GM12801 (cell line): ENCODE results near the gene GNAI2.

ENCODE experiments used
- TF ChIP-seq, protein P1 (sequence below): IDR thresholded peaks from one replicate; pipeline ENCODE4 v1.5.1; 2011; ENCODE audit warnings: control low read depth; ENCODE audit not compliant: insufficient read length; ENCODE audit errors: extremely low read depth

GNAI2 gene

DNA sequence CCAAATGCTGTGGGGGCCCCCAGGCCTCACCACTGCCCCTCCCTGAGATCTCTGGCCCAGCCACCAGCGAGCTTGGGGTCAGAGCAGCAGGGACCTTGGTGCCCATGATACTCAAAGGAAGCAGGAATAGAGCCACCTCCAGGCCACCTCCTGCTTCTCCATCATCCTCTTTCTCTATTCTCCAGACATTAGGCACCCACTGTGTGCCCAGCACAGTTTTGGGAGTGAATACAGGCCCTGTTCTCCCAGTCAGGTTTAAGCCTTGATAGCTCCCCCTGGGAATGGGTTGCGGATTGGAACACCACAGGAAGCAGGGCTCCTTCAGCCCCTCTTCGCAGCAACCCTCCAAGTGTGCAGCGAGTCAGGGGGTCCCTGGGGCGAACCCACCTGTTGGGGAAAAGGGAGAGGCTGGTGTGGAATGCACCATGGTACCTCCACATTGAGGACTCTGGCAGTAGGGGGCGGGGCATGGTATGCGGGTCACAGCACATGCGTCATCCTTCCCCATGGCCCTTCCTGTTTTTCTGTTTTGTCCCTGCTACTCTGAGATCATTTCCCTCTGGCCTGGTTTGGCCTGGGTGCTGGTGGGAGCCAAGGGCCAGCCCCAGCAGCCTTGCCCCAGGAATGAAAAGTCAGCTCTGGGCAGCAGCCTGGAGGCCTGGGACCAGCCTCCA is 18.7 kb downstream of the GNAI2 start:
- TF ChIP-seq, protein P1, sequence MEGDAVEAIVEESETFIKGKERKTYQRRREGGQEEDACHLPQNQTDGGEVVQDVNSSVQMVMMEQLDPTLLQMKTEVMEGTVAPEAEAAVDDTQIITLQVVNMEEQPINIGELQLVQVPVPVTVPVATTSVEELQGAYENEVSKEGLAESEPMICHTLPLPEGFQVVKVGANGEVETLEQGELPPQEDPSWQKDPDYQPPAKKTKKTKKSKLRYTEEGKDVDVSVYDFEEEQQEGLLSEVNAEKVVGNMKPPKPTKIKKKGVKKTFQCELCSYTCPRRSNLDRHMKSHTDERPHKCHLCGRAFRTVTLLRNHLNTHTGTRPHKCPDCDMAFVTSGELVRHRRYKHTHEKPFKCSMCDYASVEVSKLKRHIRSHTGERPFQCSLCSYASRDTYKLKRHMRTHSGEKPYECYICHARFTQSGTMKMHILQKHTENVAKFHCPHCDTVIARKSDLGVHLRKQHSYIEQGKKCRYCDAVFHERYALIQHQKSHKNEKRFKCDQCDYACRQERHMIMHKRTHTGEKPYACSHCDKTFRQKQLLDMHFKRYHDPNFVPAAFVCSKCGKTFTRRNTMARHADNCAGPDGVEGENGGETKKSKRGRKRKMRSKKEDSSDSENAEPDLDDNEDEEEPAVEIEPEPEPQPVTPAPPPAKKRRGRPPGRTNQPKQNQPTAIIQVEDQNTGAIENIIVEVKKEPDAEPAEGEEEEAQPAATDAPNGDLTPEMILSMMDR = no peak

DNA sequence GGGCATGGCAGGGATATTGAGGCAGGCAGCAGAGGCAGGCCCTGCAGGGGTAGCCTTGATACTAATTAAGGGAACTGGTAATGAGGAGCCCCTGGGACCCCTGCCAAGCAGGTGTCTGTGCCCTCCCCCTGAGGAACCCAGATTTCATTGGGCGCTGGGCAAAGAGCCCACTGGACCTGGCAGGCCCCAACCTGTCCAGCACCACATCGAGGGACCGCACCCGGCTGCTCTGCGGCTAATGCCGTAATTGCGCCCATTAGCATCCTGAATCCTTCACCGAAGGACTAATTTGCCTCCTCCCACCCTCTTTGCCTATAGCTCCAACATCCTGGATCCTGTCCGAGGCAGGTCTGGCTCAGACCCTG is 19.2 kb downstream of the GNAI2 start:
- TF ChIP-seq, protein P1 = no peak

DNA sequence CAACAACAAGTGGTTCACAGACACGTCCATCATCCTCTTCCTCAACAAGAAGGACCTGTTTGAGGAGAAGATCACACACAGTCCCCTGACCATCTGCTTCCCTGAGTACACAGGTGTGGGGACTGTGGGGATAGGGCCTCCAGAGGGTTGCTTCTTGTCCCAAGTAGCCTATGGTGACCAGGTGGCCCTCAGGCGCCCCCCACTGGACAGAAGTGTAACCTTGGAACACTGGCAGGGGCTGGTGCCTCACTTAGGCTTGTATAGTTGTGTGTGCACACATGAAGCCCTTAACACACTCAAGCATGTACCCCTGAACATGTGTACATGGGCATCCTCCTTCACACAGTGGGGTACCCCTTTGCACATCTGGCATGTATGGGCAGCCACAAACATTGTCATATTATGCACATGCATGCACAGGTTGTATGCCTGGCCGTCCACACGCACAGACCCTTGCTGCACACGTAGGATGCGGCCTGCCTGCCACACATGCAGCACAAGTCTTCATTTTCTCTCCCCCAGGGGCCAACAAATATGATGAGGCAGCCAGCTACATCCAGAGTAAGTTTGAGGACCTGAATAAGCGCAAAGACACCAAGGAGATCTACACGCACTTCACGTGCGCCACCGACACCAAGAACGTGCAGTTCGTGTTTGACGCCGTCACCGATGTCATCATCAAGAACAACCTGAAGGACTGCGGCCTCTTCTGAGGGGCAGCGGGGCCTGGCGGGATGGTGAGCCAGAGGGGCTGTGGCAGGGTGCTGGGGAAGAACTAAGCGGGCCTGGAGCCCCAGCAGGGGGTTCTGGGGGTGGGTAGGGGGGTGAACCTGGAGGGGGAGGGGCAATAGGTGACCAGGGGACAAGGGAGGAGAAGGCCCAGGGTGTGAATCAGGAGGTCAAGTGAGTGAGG is 21.2 kb downstream of the GNAI2 start:
- TF ChIP-seq, protein P1 = no peak

DNA sequence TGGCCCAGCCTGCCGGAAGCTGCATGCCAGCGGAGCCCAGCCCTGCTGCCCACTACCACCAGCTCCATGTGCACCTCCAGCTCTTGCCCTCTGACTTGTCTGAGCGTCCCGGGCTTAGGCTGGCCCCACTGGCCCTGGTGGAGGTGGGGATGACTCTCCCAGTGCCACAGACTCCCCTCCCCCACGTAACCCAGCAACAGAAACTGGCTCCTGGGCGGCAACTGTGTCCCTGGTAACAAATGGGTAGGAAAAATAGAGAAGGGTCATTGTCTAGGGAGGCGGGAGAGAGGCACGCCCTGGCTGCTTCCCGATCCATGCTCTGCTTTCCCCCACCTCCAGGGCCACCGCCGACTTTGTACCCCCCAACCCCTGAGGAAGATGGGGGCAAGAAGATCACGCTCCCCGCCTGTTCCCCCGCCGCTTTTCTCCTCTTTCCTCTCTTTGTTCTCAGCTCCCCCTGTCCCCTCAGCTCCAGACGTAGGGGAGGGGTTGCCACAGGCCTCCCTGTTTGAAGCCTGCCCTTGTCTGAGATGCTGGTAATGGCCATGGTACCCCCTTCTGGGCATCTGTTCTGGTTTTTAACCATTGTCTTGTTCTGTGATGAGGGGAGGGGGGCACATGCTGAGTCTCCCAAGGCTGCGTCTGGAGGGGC is 22.2 kb downstream of the GNAI2 start:
- TF ChIP-seq, protein P1 = no peak

DNA sequence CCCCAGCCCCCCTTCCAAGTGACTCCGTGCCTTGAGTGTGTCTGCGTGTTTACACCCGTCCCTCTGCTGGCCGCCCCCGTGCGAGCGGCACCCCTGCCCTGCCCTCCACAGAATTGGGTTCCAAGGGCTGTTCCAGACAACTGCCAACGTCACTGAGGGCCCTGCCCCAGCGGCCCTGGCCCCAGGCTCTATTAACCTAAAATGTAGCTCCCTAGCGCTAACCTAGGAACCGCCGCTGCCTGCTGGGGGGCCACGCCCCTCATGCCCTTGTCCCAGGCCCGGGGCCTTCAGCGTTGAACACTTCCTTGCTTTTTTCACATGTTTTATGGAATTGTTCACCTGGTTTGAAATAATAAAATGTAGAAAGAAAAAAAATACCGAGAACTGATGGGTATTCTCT is 23.0 kb downstream of the GNAI2 start:
- TF ChIP-seq, protein P1 = no peak

DNA sequence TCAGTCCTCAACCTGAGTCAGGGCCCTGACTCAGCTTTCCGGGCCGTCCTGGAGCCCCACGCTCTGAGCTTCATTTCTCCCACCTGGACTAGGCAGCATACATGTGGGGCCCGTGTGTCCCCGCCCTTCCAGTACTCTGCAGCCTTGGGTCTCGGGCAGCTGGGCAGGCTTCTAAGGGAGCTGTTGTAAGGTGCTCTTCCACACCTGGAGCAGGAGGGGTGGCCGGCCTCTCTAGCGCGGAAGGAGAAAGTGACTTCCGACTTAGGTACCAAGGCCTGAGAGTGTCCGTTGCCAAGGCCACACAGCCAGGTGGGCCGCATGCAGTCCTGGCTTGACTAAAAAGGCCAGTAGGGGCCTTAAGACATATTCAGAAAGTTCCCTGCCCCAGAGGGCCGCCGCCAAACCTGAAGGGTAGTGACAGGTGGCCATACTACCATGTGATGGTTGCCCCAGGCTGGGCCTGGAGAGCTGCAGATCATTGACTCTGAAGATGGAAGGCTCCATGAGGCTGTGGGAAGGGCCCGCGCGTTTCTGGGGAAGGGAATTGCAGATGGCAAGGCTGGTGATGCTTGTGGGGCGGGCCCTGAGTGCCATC is 23.5 kb downstream of the GNAI2 start:
- TF ChIP-seq, protein P1 = no peak
